HG02852 (cell line): Measurements from ENCODE around the gene GPHA2.
A peak's percentile ranks its signal among the peaks of the same experiment; 100 is the strongest.

ENCODE experiments used
- ATAC-seq: cut with Tn5 transposase; IDR thresholded peaks from one replicate; pipeline ENCODE4 v1.9.1; 2021; ENCODE audit warnings: mild to moderate bottlenecking, moderate library complexity; ENCODE audit not compliant: unreplicated experiment

The GPHA2 gene

DNA sequence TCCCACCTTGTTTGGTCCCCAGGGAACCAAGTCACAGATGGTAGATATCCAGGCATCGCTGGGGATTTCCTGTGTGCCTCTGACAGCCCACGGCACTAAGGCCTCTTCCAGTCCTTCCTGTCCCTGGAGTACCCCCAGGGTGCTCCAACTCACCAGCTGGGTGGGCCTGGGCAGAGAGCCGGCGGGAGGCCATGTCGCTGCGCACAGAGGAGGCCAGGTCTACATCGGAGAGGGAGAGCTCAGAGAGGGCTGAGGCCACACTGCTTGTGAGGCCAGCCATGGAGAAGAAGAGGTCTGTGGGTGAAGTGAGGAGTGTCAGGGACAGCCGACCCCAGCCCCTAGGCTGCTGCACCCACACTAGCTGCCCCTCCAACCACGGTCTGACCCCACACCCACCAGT, 24.0 kb downstream of the GPHA2 start:
- ATAC-seq, result no peak

DNA sequence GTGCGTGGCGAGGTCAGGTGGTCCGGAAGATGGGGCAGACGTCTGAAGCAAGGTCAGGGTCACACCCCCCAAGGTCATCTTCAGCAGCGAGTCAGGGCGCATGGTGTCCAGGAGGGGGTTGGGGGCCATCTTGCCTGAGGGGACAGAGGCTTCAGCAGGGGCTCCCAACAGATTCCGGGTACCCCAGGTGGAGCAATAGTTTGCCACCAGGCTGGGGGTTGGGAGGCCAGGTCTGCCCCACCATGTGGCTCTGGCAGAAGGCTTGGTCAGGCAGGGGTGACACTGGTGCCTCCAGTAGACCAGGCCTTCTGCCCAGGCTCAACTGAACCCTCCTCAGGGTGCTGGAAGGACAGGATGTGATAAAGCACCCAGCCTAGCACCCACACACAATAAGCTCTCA, 24.6 kb downstream of the GPHA2 start:
- no peak for ATAC-seq

DNA sequence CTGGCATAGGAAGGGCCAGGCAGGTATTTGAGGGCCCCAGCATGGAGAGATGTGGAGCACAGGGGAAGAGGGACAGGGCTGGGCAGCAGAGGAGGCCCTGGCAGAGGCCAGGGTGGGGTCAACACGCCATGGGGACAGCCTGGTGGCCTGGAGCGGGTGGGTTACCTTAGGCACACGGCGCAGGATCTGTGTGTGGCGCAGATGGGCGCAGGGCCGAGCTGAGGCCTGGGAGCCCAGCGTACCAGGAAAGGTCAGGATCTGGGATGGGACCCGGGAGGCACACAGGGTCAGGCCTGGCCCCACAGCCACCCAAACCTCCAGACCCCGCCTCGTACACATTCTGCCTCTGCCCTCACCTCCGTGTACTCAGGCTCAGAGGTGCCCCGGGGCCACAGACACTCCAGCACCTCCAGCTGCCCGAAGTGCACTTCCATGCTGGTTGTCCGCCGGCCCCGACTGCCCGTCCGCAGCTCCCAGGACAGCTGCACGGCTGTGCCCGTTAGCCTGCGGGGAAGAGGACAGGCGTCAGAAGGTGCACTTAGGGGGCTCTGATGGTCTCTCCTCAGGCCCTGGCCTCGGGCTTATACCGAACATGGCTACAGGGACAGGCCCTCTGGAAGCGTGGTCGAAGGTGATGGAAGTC, 25.1 kb downstream of the GPHA2 start:
- ATAC-seq, result no peak

DNA sequence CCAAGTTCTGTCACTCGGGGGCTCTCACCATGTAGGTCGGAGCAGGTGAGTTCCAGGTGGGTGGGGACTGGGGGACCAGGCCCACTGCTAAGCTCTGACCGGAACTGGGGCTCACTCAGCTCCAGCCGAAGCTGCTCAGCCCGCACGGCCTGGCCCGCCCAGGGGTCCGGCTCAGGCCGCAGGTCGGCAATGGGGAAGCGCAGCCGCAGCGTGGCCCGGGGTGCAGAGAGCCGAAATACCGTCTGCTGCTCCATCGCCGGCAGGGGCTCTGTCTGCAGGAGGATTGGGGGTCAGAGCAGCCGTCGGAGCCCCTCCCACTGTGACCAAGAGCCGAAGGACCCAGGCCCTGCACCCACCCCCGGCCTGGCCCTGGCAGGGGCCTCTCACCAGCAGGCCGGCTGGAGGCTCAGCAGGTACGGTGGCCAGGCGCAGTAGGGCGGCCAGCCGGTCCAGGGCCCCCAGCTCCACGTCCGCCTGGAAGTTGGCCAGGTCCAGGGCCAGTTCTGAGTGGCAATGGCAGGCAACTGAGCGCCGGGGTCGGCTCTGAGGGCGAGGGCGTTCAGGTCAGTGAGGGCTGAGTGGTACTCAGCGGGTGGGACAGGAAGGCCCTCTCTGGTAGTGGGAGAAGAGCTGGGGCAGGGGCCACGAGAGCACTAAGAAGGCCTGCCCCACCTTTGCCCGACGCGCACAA, 25.9 kb downstream of the GPHA2 start:
- ATAC-seq, result no peak

DNA sequence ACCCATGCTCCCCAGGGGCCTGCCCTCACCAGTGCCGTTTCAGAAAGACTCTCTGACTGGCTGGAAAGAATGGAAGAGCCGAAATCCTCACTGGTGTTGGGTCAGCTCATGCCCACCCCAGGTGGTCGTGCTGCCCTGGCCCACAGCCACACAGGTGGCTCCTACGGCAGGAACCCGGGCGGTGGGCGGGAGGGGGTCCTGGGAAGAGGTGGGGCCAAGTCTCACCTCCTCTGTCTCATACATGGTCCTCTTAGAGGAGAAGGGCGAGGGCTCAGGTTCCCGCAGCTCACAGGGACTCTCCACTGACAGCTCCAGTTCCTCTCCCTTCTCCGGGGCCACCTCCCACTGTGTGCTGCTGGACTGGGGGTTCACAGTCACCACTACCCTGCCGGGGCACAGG, 26.9 kb downstream of the GPHA2 start:
- ATAC-seq, result no peak

DNA sequence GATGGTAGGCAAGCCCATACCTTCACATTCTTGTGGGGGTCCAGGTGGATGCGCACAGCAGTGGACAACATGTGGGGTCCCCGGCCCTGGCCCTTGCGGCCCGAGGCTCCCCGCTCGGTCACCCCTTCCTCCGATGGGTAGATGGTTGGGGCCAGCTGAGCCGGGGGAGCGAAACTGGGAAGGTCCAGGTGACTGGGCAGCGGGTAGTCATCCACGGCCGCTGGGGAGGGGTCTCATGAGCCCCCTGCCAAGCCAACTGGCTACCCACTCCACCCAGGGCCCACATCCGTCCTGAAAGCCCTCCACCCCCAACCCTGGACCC, 29.4 kb downstream of the GPHA2 start:
- ATAC-seq, result no peak

DNA sequence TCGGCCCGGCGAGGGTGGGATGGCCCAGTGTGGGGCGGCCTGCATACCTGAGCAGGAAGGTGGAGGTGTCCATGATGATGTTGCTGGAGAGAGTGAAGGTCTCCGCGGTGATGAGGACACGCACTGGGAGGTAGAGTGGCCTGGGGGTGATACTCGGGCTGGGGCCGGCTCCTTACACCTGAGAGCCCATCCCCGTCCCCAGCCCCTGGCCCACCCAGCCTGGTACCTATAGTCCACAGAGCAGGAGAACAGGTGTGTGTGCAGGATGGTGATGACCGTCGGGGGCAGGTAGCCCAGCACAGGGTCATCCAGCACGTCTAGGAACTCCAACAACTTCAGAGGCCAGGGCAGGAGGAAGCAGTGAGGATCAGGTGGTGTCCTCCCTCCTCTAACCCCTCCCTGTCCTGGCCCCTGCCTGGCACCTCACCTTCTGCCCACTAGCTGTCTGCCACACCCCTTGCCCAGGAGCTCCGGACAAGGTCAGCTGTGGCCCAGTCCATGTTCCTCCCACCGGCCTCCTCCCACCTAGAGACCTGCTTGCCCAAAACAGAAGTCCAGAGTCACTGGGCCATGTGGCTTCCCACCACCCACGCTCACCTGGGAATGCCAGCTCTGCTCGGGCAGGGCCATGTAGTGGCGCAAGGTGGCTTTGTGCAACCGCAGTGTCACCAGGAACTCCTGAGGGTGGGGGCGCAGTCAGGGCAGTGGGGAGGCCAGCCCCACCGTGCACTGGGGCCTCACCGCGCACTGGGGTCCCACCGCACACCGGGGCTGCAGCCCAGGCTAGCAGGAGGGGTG, 30.0 kb downstream of the GPHA2 start:
- ATAC-seq, result no peak

DNA sequence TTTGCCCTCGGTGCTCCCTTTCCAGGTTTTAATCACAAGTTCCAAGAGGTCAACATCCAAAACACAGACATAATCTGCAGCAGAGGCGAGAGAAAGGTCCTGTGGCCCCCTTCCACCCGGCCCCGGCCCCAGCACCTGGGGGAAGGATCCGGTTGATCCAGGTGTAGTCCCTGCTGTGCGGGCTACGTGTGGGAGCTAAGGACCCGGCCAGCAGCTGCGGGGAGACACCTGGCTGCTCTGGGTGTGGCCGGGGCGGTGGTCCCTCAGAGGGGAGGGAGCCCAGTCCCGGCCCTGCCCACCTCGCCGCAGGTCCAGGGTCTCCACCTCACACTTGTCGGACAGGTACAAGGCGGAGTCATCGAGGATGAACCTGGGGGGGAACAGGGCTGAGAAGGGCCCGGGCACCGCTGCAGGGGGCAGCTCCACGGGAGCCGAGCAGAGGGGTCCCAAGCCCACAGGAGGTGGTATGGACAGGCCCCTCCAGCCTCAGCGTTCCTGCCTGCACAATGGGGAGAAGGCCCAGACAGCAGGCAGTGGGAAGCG, 32.3 kb downstream of the GPHA2 start:
- no peak for ATAC-seq

DNA sequence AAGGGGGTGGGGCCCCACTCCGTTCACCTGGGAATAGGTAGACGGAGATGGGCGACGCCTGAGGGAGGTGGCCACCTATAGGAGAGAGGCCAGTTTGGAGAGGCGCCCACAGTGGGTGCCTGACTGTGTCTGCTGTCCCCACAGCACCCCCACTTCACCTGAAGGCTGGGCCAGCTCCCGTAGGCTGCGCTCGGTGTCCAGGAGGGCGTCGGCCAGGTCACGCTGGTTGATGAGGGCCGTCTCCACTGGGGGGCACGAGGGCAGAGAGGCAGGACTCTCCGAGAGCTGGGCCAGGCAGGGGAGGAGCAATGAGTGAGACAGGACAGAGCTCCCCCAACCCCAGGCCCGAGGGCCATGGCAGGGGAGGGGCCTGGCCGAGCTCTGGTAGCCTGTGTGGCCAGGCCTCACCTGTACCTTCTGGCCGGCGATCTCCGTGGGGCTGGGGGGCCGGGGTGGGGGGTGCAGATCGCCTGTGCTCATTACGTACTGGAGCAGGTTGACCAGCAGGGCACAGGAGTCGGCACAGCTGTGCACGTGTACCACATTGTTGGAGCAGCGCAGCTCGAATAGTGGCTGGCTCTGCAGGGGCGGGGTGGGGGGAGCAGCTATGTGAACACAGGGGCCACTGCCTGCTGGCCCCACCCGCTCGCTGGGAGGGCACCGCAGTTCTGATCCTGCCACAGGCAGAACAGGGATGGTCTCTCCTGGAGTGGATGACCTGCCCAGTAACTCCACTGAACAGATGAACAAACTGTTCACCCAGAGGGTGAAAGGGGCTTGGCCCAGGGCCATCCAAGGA, 33.4 kb downstream of the GPHA2 start:
- no peak for ATAC-seq

DNA sequence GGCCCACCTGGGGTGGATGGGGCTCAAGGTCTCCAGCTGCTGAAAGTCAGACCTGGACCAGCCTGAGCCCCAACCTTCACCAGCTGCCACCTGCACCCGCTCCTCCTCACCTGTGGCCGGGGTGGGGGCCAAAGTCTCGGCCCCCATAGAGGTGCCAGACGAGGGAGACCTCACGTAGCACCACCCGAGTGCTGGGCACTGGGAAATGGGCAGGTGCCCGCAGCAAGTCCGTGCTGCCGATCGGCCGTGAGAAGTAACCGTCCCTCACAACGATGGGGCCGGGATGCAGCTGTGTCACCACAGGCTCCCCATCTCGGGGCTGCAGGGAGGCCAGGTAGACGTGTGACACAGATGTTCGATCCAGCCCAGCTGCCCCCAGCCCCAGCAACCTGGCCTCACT, 34.9 kb downstream of the GPHA2 start:
- ATAC-seq, result no peak

DNA sequence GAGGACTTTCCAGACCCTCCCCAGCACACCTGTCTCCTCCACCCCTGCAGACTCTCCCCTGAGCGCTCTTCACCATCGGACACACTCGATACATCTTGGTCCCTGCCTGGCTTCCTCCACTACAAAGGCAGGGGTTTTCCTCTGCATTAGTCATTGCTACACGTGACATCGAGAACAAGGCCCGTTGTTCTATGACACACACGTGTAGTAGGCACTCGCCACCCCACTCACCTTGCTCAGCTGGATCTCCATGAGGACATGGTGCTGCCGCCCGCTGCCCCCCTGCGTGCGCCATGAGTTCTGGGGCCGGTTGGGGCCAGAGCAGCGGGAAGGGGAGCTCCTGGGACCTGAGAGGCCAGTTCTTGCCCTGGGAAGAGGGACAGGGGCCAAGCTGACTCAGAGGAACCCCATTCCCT, 35.4 kb downstream of the GPHA2 start:
- ATAC-seq, result no peak

DNA sequence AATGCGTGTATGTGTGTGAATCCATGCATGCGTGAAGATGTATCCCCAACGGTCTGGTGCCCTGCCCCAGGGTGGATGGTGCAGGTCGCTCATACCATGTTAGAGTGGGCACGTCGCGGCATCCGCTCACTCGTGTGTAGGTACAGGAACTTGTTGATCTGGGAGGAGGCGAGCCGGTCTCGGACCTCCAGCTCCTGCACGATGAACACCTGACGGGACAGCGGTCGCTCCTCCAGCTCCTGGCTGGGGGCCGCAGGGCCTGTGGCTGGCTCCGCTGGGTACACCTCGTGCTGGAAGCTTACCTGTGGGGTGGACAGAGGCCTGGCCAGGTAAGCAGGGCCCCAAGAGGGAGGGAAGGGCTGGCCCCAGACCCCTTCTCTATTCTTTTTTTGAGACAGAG, 37.2 kb downstream of the GPHA2 start:
- ATAC-seq, result no peak

DNA sequence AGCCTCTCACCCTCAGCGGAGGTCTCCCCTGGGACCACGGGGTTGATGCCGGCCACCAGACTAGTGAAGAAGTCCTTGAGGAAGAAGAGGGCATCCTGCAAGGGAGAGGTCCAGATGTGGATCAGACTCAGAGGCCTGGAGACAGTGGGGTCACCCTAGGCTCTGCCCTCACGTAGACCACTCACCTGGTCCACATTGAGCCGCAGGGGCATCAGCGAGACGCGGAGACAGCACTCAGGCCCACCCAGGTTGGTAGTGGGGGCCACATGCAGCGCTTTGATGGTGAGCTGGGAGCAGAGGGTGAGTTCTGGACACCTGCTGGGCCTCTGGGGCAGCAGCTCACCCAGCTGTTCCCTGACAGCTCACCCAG, 37.6 kb downstream of the GPHA2 start:
- no peak for ATAC-seq

DNA sequence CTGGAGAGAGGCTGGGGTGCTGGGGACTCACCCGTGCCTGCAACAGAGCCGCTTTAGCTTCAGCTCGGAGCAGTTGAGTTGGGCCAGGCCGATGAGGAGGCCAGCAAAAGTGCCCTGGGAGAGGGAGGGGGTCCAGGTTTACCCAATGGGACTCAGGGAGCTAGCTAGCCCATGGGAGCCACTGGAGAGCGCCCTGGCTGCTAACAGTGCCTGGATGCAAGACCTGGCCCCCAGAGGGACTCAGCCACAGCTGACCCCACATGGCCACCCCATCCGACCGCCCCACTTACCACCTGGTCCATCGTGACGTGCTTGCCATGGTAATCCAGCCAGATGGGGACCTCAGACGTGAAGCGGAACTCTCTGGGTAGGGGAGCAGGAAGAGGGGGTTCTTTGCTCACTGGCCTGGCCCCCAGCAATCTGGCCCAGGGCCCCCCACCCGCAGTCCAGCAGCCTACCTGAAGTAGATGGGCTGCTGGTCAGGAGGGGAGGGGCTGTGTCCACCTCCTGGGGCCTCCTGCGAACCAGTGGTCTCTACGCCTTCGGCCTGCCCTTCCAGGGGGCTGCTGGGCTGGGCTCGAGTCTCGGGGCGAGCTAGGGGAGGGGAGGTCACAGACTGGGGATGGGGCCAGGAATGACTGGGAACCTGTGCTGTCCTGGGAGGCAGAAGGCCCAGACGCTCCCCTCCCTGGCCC, 38.2 kb downstream of the GPHA2 start:
- no peak for ATAC-seq

DNA sequence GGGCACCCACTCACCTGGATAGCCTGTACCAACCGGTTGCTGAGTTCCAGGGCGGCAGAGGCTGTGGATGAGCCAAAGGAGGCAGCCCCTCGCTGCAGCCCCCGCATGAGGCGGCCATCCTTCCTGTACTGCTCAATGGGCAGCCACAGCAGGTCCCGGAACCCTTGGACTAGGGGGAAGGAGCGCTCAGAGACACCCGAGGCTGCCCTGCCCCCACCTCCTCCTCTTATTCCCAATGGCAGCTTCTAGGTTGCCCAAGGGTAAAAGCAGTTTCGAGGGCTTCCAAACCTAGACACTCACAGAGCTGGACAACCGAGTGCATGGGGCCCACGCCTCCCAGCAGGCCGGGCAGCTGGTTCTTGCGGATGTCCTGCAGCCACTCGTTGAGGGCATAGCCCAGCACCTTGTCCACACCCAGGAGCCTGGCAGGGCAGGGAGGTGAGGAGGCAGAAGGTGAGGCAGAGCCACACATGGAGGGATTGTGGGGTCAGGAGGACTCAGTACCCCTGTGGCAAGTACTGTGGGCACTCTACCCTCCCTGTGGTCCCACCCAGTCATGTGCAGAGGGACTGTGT, 39.2 kb downstream of the GPHA2 start:
- no peak for ATAC-seq

DNA sequence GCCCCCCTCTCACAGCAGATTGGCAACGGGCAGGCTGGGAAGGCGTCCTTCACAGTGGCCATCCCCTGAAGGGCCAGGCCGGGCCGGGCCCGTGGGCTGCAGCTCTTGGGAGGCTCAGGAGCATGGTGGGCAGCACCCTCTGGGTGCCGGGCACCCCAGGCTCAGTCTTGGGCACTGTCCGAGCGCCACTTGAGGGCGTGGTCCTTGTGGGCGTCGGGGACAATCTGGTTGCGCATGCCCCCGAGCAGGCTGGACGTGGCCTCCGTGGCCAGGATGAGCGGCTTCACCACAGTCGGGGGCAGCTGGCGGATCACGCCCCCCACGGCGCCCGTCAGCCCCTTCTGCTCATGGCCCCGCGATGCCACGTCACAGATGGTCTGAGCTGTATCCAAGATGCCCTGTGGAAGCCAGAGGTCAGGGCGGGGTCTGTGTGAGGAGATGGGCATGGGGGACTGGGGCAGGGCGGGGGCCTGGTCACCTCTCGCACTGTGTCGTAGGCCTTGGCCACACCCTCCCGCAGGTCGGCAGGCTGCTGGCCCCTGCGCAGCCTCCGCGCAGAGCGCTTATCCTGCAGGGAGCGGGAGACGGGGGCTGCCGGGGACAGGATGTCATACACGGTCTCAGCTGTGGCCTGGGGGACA, 40.8 kb downstream of the GPHA2 start:
- ATAC-seq, result no peak

DNA sequence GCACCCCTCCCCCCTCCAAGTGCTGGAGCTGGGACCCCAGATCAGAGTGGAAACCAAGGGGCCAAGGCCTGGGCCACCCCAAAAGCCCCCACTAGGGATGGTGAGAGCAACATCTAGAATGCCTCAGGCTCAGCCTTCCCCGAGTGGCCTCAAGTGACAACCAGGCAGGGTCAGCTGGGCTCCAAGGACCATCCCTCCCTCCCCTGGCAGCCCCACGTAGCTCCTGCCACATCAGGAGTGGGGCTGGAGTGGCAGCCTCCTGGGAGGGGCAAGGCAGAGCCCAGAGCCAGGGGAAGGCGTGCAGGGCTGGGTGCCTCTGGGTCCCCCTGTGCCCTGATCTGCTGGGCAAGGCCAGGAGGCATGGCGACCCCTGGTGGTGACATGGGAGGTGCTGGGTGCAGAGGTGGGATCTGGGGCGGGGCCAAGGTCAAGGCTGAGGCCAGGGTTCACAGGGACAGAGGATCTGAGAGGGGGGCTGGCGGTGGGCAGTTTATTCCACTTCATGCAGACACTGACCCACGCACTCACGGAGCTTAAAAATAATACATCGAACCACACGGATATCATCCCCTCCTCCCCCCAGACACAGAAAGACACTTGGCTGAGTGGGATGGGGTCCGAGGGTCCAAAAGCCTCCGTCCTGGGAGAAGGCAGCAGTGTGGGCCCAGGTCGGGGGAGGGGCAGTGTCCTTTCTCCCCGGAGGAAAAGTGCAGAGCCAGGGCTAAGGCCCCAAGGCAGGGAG, 41.5 kb downstream of the GPHA2 start:
- peak; percentile 48 for ATAC-seq

DNA sequence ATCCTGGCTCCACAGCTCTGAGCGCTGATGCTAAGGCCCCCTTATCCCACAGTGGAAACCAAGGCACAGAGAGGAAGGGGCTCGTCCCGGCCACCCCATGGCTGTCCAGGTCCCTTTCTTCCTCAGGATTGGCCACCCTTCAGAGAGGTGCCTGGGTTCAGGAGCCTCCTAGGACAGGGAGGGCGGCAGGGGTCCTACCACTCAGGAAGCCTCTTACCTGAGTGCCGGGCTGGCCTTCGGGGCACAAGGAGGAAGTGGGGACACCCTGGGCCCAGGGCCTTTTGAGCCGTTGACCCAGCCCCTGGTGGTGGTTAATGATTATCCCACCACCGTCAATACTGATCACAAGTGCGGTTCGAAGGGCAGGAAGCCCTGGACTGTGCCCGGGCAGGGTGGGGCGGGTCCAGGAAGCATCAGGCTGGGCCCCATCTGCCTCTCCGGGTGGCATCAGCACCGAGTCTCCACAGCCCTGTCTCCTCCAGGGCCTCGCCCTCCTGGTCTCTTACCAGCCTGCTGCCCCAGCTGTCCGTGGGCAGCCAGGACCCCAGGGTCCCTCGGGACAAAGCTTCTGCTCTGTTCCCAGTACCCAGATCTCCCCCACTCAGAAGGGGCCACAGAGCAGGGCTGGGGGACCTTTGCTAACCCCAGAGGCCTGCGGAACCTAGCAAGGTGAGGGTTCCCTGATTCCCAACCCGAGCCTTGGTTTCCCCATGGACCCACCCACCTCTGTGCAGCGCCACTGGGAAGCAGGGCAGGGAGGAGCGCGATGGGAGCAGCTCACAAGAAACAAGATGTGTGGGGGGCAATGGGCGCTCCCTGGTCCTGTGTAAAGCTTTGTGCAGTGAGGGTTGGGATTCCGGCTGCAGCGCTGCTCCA, 42.3 kb downstream of the GPHA2 start:
- ATAC-seq, result no peak
